Posterior vena cava (tissue), 2 donors: ENCODE results near the gene BRWD1. TPM values are rescaled to one million over a fixed set of nuclear protein-coding genes. Genes with fewer than 3 reads are reported as not detected.

Experiments used
- DNase-seq: peaks from one replicate; pipeline ENCODE4 v3.0.0-alpha.2; 2020; ENCODE audit warnings: low spot score
- intact Hi-C, 2 donors: fragments of 100-400 bp; cut with DNase I; formaldehyde crosslinking; loops; one replicate each; pipeline versions ENCODE4 v1.14.1 to v1.14.2; 2022 to 2023
- total RNA-seq, 2 donors: library from RNA; stranded (reverse); fragmentation: NEBNext Ultra II Directional; extraction: Animal tissue kit (Norgen Biotek cat#: 25700); gene quantifications; one replicate each; pipeline ENCODE4 v1.2.1, GENCODE V29; 2021
- donor health status: DM: yes; HTN: yes; CAD: no.
- donor health status: DM: yes; HTN: yes; CAD: no.

Gene BRWD1
- total RNA-seq, 2 donors from 2014 or later: 35.5 to 37.3 TPM

DNA sequence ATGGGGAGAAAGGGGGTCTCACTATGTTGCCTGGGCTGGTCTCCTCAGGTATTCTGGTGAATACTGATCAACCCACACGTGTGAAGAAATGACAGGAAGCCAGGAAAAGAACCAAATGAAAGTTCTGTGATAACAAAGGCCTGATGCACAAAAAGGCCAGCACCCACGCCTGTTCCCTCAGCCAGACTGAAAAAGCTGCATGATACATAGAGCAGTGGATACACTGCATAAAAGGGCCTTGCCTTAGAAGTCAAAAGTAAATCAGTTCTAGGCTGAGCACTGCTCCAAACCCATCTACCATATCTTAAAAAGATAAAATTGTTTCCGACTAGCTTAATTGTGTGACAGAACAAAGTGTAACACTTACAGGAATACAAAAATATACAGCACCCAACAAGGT is 93.3 kb downstream of the BRWD1 start:
- no peak for DNase-seq
- intact Hi-C loops: no loop called here

DNA sequence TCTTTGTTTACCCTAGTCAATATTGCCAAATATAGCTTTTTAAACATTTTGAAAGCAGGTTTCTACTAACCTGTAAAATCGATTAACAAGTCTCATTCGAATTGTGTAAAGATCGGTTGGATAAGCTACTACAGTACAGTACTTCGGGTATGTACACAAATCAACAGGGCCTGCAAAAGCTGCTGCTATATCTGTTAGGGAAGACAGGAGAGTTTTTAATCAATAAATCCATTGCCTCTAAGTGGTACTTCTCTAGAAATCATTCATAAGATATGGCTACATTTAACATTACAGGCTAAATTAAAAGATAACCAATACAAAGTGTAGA is 95.4 kb downstream of the BRWD1 start:
- DNase-seq: no peak
- intact Hi-C loops: no loop called here

DNA sequence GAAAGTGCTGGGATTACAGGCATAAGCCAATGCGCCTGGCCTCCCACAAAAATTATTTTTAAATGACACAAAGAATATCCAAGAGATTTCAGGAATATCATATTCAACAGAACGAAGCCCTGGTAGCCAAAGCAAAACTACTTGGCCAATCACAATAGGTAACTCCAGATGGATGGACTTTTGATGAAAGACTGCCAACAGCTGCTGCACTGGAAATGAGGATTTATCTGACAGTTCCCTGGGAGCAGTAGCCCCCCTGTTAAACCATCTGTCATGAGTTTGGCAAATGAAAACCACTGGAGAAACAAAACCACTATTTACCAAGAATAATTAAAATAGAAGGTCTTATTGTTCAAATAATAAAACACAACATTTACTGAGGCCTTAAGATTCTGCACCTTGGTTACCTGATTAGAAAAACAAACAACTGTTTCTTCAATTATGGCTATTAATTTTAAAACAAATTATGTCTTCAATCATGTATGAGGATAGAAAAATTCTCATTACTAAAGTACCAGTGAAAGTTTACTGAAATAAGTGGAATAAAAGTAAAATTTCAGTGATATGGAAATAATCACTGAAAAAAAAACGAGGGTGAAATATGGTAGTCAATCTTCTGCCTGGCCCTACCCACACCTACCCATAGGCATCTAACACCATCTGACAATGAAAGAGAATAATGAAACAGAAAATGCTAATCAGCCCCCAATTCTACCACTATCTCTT is 95.9 kb downstream of the BRWD1 start:
- intact Hi-C loops: no loop called here

DNA sequence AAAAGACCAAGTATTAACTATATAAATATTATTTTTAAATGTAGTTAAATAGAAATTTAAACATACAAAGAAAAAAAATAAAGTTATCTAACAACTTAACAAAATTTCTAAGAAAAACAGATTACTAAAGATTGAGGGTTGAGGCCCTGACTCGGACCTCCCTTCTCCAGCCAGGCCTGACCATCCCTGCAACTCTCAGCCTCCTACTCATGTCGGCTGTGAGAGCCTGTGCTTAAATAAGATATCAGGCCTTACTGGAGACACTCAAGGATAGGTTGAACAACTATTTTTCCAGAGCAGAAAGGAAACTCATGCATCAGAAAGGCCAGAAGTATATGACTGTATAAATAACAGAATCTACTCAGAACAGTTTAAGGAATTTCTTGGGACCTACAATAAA is 97.1 kb downstream of the BRWD1 start:
- no peak for DNase-seq
- intact Hi-C loops: no loop called here

More for the DNA sequence above, 95.9 kb downstream of the BRWD1 start:
- no peak for DNase-seq

DNA sequence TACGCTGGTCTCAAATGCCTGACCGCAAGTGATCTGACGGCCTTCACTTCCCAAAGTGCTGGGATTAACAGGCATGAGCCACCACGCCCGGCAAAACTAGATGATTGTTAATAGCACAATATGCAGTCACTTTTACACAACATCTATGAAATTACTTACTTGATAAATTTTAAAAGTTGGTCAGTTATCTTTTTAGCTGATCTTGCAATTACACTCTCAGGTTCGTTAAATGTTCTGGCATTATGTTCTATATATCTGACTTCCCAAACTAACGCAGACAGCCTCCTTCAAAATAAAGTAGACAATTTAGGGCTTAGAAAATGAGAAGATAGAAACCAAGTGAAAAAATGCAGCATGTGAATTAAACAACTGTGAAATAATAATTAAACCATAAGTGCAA is 98.4 kb downstream of the BRWD1 start:
- DNase-seq: no peak
- intact Hi-C loops: no loop called here

DNA sequence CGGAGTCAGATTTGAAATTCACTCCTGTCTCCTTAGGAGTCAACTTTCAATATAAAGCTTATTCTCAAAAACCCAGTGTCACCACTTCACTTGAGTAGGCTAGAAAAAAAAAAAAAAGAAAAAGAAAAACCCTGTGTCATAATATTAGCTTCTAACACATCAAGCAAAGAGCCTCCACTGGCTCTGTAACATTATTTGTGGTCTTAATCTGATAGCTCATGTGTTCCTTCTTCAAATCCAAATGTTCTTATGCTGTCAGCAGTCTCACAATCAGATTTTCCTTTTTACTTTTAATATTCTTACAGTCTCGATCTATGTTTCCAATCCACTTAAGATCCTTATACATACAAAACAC is 104.1 kb downstream of the BRWD1 start:
- no peak for DNase-seq
- intact Hi-C loops: no loop called here

DNA sequence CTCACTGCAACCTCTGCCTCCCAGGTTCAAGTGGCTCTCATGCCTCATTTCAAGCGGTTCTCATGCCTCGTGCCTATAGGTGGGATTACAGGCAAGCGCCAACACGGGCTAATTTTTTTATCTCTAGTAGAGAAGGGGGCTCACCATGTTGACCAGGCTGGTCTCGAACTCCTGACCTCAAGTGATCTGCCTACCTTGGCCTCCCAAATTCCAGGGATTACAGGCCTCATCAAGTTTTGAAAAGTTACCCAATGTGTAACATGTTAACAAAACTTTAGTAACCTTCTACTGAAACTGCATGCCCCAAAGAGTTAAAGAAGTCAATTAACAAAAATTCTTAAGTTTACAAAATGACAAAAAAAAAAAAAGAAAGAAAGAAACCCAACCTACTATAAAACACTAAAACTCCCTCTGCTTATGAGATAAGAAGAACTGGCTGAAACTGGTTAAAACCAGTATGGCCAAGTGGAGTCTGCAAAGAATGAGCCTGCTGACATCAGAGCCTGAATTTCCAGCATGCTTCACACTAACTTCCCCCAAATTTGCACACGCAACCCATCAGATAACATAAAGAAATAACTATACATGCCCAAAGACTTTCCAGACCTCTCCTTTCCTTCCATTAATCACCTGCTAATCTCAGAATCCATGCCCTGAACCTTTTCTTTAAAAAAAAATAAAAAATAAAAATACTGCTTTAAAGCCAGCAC is 104.7 kb downstream of the BRWD1 start:
- intact Hi-C loops: no loop called here

DNA sequence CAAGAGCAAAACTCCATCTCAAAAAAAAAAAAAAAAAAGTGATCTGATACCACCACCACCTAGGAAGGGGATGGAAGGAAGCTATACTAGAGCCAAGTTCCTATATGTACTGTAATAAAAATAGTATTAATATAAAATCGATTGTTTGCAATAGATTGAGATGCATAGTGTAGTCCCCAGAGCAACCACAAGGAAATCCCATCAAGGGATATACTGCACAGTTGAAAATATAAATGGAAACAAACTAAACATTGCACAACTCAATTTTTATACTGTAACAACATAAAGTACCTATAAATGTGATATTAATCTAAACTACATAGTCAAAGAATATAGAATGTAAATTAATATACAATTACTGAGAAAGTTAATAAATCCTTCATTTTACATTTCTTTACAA is 109.3 kb downstream of the BRWD1 start:
- DNase-seq: no peak
- intact Hi-C loops: no loop called here

More for the DNA sequence above, 104.7 kb downstream of the BRWD1 start:
- DNase-seq: no peak

DNA sequence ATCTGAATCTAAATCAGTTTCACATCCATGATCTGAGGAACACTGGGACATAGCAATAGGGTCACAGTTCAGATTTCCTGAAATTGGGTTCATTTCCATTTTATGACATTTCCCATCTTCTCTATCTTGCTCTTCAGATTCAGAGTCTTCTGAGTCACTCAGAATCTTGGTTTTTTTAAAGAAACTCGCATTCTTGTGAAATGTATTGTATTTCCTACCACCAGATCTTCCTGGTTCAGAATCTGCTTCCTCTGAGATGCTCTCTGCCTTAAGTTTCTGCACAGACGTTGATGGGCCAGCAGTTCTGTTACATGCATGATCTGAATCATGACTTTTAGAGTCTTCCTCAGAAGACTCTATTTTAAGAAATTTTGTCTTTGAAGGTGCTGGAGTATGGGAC is 114.6 kb downstream of the BRWD1 start:
- DNase-seq: no peak
- intact Hi-C loops: no loop called here

DNA sequence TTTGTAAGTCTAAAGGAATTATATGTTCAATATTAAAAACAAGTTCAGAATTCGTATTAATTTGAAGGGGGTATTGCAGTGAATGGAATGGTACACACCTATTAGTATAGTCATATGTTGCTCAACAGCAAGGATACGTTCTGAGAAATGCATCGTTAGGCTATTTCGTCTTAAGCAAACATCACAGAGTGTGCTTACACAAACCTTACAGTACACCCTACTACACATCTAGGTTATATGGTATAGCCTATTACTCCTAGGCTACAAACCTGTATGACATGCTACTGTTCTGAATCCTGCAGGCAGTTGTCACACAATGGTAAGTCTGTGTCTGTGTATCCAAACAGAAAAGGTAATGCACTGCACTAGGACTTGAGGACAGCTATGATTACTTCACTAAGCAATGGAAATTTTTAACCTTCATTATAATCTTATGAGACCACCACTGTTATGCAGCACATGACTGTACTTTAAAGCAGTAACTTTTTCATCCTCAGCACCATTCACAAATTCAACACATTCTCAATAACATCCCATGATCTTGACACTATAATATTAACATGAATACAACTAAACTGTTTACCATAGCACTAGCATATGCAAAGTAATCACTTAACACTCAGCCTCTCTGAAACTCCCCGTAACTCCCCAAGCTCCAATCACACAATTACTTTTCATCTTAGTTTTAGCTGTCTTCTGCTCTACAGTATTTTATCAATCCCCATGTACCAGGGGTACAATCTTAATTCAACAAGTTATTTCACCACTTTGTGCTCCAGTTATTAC is 115.8 kb downstream of the BRWD1 start:
- intact Hi-C loops: no loop called here
- no peak for DNase-seq

DNA sequence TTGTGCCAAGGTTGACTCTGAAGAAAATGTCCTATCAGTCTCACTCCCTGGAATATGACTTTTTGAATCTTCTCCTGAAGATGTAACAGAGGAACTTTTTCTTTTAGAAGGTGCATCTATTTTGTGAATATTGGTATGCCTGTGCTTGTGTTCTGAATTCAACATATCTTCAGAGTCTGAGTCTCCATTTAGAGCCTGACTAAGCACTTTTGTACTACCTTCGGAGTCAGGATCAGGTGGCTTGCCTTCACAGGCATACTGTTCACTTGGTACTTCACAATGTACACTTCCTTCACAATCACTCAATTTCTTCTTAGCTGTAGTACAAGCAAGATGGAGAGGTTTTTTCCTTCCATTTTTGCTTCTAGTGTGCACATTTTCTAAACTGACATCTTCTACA is 116.6 kb downstream of the BRWD1 start:
- DNase-seq: no peak
- intact Hi-C loops: no loop called here

DNA sequence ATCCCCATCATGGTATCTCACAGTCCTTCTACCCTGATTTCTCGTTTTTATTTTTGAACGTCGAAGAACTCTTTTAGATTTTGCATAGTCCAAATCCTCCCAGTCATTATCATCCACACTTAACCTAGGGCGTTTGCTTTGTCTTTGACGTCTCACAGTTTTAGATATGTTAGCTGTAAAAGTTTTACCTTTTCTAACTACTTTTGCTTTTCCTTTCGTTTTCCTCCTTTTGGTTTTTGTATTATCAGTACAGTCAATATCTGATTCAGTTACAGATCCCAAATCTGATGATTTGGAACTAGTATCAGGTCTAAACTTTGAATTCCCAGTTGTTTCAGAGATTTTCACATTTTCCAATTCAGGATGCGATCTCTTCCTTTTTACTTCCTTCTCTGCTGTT is 117.1 kb downstream of the BRWD1 start:
- intact Hi-C loops: no loop called here
- DNase-seq: no peak

DNA sequence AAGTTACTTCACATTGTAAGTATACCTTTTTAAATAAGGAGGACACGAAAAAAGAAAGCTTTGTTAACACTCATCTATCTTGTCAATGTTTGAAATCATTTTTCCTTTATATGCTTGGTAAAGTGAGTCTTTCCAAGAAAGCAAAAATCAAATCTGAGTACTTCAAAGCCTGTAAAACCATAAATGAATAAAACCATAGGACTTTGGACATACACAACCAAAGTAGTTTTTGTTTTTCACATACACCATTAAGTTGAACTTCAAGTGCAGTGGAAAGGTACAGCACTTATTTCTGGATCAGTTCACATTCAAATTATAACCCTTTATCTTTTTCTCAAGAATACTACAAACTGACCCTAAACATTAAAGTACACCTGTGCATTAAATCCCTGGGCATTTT is 120.1 kb downstream of the BRWD1 start:
- intact Hi-C loops: no loop called here

DNA sequence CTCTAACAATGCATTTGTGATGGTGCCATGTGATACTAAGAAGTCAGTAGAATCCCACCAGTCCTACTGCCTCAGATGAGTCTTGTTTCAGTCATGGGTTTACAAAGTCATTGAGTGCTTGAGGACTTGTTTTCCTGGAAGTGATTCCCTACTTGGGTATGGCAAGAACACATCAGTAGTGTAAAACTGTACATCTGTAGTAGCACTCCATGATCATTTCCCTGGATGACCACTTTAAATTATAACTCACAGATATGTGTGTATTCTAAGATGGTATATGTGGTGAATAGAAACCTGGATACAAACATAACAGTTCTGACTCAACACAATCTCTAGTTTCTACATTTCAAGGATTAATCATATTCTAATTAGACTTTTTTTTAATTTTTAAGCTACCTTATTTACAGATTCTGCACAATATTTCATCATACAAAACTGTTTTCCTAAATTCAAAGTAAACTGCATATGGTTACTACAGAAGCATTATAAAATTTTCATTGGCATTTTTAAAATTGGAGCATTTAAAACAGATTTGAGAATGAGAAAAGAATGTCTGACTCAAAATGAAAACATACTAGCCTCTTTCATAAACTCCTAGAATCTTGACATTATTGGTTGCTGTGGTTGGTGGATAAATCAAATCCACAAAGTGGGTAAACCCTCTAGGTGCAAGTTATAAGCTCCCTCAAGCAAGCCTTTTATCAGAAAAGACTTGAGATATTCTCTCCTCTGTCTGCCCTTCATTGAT is 123.4 kb downstream of the BRWD1 start:
- intact Hi-C loops: no loop called here

More for the DNA sequence above, 120.1 kb downstream of the BRWD1 start:
- DNase-seq: no peak

DNA sequence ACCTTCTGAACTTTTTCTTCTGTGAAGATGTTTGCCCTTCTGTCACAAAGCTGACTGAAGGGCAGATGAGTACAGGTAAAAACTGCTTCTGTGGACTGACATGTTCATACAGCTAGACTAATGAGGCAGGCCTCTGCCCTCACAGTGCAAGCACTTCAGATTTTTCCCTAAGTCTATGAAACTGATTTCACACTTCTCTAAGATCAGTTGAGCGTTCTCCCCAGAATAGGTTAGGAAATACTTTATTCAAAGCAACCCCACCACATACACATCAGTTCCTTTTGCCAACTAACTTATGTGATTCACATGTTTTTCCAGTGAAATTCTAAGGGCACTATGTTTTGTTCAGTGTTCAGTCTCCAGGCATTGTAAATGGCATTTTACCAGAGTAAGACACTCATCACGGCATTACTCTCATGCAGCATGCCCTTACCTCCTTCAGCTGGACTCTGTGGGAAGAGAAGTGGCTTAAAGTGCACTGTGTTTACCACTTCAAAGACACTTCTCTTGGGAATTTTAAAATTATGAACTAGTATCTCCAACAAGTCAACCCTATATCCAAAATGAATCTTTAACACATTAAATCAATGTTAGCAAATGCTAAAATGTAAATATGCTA is 124.8 kb downstream of the BRWD1 start:
- intact Hi-C loops: no loop called here
- DNase-seq: no peak

More for the DNA sequence above, 123.4 kb downstream of the BRWD1 start:
- no peak for DNase-seq

DNA sequence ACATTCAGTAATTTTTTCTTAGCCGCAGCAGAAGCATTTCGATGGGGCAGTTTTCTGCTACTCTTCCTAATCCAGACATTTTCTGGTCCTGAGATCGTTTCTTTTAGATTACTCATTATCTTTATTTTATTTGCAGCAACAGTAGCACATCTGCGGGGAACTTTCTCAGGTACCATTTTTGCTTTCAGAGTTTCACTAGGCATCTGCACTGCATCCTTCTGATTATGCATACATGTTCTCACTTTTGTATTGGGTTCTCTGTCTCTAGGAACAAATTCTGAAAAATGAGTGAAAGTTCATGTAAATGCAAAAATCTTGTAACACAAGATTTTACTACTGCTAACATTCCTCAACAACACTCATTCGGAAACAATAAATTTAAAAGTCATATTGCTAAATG is 126.3 kb downstream of the BRWD1 start:
- intact Hi-C loops: no loop called here
- DNase-seq: no peak

DNA sequence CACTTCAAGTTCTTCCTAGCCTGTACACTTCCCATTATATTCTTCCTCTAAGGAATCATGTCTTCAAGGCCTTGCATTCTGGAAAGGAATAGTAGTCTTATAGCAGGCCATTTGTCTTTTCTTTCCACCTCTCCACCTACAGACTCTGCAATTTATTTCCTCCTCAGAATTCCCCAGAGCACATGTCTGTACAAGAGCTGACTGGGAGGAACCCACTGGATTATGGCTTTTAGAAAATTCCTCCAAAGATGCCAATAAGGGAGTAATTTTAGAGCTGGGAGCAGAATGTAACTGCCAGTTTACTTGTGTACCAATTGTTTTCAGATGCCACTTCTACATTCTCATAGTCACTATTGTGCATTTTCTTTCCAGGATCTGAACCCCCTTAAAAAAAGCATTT is 126.8 kb downstream of the BRWD1 start:
- intact Hi-C loops: no loop called here
- no peak for DNase-seq

DNA sequence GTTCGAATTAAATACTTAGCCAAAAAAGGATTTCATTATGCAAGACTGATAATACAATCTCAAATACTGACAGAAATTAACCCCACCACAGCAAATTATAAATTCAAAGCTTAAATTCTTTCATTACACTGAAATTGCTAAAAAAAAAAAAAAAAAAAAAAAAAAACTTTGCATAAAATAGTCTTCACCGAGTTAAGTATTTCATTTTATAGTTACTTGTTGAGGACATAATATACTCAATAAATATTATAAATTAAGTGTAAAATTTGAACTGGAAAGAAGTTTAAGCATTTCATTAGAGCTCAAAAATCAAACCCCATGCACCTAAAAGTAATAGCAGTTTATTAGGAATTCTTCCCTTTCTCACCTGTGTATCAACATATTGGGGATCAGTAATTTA is 128.3 kb downstream of the BRWD1 start:
- intact Hi-C loops: no loop called here
- no peak for DNase-seq
